Endometrial microvascular endothelial cells (primary cell): ENCODE results near the gene RHOH. TPM values are rescaled to one million over a fixed set of nuclear protein-coding genes. Genes with fewer than 3 reads are reported as not detected.
"Not testable (repeated sequence)": the region's sequence is repeated elsewhere in the genome, so short reads cannot be mapped to it uniquely, and the experiment has no call there.

Experiments
- in situ Hi-C: cut with HindIII; loops from 2 replicates; pipeline ENCODE4 v1.10.0; 2017; ENCODE audit warnings: low sequenced_read_pairs, low pct_unique_long_range_greater_than_20kb; ENCODE audit errors: inconsistent ontology term
- total RNA-seq: library from RNA; depleted of rRNA; stranded (reverse); fragments of >200 nt; gene quantifications from one replicate; pipeline ENCODE4 v1.2.3, GENCODE V29; 2015; ENCODE audit errors: inconsistent ontology term

The RHOH gene
- total RNA-seq, 1 donor from 2014 or later, result not detected

DNA sequence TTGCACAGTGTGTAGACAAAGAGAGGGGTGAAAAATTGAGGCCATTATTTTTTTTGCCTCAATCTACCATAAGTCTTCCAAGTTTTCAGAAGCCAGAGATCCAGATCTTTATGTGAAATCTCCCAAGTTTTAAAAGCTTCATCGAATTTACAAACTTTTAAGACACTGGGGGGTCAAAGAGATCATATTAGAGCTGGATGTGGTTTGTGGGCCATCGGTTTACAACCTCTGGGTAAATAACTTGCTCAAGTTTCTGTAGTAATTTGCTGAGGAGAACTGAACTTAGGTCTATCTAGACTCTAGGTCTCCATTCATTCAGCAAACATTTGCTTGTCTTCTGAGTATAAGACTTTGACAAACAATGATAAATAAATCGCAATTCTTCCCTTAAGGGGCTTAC lies 84.3 kb downstream of the RHOH start:
- in situ Hi-C loops, result no loop called here

DNA sequence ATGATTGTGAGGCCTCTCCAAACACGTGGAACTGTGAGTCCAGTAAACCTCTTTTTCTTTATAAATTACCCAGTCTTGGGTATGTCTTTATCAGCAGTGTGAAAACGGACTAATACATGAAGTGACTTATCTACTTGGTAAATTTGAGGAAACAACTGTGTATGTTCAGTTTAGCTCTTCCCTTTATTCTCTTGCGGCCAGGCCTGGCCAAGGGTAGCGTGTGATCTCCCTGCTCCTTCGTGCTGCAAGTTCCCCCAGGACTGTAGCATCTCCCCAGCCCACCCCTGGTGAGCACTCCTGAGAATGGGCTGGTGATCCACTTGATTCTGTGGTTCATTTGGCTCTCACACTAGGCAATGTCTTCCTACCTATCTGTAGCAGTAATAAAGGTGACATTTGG lies 85.1 kb downstream of the RHOH start:
- in situ Hi-C loops, result no loop called here

DNA sequence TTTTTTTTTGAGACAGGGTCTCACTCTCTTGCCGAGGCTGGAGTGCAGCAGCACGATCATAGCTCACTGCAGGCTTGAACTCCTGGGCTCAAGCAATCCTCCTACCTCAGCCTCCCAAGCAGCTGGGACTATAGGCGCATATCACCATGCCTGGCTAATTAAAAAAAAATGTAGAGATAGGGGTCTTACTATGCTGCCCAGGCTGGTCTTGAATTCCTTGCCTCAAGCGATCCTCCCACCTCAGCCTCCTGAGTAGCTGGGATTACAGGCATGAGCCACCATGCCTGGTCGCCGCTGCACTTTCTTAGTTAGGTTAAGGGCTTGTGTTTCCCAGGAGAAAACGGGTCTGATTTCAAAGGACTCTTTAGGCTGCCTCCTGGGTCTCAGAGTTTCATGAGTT lies 86.0 kb downstream of the RHOH start:
- in situ Hi-C loops, result not testable (repeated sequence)

DNA sequence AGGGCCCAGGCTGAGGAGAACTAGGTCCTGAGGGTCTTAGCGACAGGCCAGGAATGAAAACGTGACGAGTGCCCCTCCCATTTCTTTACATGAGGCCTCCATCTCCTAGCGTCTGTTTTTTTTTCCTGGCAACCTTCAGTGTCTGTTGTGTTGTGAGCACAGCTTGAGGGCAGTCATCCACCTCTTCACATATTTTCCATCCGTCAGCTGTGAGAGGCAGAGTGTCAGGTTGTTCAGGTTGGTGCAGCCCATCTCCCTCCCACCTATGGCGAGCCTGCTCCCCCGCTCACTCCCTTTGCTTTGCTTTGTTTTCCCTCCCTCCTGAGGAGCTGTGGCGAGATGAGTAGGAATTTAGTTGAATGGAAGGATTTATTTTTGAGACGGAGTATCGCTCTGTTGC lies 86.6 kb downstream of the RHOH start:
- in situ Hi-C loops, result no loop called here

DNA sequence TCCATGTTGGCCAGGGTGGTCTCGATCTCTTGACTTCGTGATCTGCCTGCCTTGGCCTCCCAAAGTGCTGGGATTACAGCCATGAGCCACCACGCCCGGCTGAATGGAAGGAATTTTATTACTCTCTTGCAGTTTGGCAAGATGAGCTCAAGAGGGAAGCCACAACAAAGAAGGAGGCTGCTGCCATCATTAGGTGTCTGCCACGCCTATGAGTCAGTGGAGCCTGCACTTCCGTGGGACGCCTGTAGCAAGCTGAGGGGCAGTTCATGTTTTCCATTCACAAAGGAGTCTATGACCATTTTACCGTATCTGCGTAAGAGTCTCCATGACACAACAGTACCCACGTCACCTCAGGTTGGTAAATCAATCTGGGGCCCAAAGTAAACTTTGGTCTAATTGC lies 87.1 kb downstream of the RHOH start:
- in situ Hi-C loops, result no loop called here

DNA sequence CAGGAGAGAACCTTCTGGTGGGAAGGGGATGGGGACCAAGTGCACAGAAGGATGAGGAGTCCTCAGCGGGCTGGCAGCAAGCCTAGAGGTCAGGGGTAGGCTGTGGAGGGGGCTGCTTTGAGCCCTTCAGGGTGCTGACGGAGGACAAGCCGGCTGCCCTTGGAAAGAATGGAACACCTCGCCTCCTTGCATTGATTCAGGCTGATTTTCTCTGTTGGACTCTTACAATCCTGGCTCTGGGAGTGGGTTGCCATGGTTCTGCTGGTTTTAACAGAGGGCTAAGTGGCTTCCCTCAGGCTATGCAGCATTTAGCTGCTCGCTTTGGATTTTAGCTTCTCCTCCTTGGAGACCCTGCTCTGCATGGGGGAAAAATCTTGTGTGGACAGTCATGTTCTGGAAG lies 88.9 kb downstream of the RHOH start:
- in situ Hi-C loops, result no loop called here

DNA sequence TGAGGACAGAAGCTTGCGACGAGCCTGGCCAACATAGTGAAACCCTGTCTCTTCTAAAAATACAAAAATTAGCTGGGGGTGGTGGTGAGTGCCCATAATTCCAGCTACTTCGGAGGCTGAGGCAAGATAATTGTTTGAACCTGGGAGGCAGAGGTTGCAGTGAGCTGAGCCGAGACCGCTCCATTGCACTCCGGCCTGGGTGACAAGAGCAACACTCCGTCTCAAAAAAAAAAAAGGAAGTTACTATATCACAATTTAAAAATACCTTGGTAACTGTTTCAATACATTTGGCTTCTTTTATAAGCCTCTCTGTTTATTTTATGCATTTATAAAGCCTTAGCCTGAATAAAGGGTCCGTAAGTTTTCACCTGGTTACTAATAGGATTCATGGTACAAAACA lies 91.7 kb downstream of the RHOH start:
- in situ Hi-C loops, result no loop called here

DNA sequence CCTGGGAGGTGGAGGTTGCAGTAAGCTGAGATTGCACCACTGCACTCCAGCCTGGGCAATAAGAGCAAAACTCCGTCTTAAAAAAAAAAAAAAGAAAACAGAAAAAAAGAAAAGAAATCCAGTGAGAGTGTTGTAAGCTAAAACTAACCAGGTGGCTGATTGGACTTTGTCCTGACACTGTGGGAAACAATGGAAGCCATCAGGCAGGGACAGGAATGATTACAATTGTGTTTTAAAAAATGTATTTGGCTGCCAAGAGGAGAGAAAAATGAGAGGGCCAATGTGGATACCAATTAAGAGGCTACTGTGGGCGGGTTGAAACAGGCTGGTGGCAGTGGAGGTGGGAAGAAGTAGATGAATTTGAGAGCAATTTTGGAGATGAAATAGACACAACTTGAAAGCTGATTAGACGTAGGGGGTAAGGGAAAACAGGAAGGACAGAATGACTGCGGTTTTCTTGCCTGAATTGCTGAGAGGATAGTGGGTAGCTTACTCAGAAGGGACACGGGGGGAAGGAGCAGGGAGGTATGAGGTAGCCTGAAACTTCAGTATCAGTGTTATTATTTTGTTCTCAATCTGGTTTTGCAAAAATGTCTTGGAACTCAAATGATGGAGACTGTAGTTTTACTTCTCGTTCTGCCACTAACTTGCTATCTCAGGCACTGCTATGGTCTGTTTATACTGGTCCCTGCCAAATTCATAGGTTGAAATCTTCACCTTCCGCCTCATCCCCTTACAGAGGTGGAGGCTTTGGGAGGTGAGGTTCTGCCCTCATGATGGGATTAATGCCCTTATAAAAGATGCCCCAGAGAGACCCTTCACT lies 92.7 kb downstream of the RHOH start:
- in situ Hi-C loops, result no loop called here

DNA sequence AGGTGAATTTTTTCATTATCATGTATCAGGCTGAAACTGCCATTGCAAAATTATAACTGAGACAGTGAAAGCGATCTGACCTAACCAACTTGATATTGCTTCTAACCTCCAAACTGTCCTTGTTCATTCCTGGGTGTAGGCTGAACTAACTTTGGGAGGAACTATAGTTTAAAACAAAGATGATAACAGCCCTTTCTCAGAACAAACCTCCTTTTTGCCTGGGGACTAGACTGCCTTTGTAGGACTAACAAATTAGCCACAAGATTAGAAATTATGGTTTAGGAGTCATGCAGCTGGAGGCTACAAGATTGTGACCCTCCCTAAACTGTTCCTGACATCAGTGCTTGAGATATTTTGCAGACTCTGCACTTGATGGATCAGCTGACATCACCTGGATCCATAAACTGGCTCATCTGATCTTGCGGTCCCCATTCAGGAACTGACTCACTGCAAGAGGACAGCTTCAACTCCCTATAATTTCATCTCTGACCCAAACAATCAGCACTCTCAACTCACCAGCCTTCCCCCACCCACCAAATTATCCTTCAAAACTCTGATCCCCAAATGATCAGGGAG lies 93.9 kb downstream of the RHOH start:
- in situ Hi-C loops, result not testable (repeated sequence)

DNA sequence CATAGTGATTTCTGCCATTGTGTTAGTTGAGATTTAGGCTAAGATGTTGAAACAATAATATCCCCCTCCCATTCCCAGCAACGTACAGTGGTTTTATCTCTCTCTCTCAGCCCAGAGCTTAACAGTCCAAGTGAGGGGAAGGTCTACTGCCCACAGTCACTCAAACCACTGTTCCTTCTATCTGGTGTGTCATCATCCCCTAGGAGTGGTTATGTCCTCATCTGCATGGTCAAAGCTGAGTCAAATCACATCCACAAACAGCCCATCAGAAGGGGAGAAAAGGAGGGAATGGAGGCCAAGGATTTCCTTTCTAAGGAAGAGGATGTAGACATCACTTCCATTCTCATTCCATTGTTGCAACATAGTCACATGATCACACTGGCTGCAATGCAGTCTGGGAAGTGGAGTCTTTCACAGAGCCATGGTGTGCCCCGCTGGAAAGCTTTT lies 95.5 kb downstream of the RHOH start:
- in situ Hi-C loops, result no loop called here

DNA sequence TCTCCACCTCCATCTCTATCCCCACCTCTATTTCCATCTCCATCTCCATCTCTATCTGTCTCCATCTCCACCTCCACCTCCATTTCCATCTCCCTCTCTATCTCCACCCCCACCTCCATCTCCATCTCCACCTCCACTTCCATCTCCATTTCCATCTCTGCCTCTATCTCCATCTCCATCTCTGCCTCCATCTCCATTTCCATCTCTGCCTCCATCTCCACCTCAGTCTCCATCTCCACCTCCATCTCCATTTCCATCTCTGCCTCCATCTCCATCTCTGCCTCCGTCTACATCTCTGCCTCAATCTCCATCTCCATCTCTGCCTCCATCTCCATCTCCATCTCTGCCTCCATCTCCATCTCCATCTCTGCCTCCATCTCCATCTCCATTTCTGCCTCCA lies 97.5 kb downstream of the RHOH start:
- in situ Hi-C loops, result no loop called here

DNA sequence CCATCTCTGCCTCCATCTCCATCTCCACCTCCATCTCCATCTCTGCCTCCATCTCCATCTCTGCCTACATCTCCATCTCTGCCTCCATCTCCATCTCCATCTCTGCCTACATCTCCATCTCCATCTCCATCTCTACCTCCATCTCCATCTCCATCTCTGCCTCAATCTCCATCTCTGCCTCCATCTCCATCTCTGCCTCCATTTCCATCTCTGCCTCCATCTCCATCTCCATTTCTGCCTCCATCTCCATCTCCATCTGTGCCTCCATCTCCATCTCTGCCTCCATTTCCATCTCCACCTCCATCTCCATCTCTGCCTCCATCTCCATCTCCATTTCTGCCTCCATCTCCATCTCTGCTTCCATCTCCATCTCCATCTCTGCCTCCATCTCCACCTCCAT lies 98.2 kb downstream of the RHOH start:
- in situ Hi-C loops, result not testable (repeated sequence)

DNA sequence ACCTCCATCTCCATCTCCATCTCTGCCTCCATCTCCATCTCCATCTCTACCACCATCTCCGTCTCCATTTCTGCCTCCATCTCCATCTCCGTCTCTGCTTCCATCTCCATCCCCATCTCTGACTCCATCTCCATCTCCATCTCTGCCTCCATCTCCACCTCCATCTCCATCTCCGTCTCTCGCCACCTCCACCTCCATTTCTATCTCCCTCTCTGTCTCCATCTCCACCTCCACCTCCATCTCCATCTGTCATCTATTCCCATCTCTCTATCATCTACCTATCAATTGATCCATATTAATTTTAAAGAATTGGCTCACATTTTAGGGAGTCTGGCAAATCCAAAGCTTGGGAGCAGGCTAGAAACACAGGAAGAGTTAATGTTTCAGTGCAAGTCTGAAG lies 98.7 kb downstream of the RHOH start:
- in situ Hi-C loops, result no loop called here

Other genes starting within 250 kb of the RHOH start
- 75.8 TPM for gene PDS5A, start 219.1 kb upstream of the RHOH start, total RNA-seq
- 7.5 TPM for gene N4BP2, start 140.2 kb upstream of the RHOH start, total RNA-seq
- gene CHRNA9, start 138.3 kb downstream of the RHOH start, total RNA-seq, result not detected